HG02840 (cell line): Measurements from ENCODE around the gene PROK1.

ENCODE experiments used
- ATAC-seq: cut with Tn5 transposase; IDR thresholded peaks from one replicate; pipeline ENCODE4 v1.9.1; 2021; ENCODE audit warnings: mild to moderate bottlenecking, moderate library complexity, moderate number of reproducible peaks; ENCODE audit not compliant: unreplicated experiment, low FRiP score

The PROK1 gene

GRCh38 chr1:110484801-110485200, 33.9 kb downstream of the PROK1 start:
- no peak for ATAC-seq

- ATAC-seq = no peak
Observed at GRCh38 chr1:110485725-110486124, 34.8 kb downstream of the PROK1 start.

- ATAC-seq = no peak
Observed at GRCh38 chr1:110487726-110488125, 36.8 kb downstream of the PROK1 start.

- no peak for ATAC-seq
Observed at GRCh38 chr1:110488161-110488560, 37.2 kb downstream of the PROK1 start.

- ATAC-seq = no peak
Observed at GRCh38 chr1:110488867-110489266, 37.9 kb downstream of the PROK1 start.

- ATAC-seq = no peak
Observed at GRCh38 chr1:110489406-110489805, 38.5 kb downstream of the PROK1 start.

GRCh38 chr1:110489973-110490542, 39.1 kb downstream of the PROK1 start:
- no peak for ATAC-seq

GRCh38 chr1:110490791-110491451, 40.0 kb downstream of the PROK1 start:
- ATAC-seq = no peak

- ATAC-seq = no peak
Observed at GRCh38 chr1:110492573-110492972, 41.6 kb downstream of the PROK1 start.

- ATAC-seq = no peak
Observed at GRCh38 chr1:110493059-110493699, 42.2 kb downstream of the PROK1 start.

- no peak for ATAC-seq
Observed at GRCh38 chr1:110494036-110494435, 43.1 kb downstream of the PROK1 start.

- ATAC-seq = no peak
Observed at GRCh38 chr1:110494522-110495406, 43.8 kb downstream of the PROK1 start.

GRCh38 chr1:110495926-110496600, 45.1 kb downstream of the PROK1 start:
- ATAC-seq = no peak

GRCh38 chr1:110498270-110498669, 47.3 kb downstream of the PROK1 start:
- no peak for ATAC-seq

- no peak for ATAC-seq
Observed at GRCh38 chr1:110501488-110502132, 50.7 kb downstream of the PROK1 start.

- no peak for ATAC-seq
Observed at GRCh38 chr1:110502402-110503151, 51.6 kb downstream of the PROK1 start.

GRCh38 chr1:110503471-110503870, 52.5 kb downstream of the PROK1 start:
- ATAC-seq = no peak

GRCh38 chr1:110504226-110504625, 53.3 kb downstream of the PROK1 start:
- no peak for ATAC-seq

GRCh38 chr1:110505596-110505995, 54.6 kb downstream of the PROK1 start:
- ATAC-seq = no peak
